Colon (tissue), 2 donors: ENCODE measurements around the gene GRM4.

Source experiments
- FAIRE-seq: peaks from 2 replicates; lab custom pipeline; 2012; peaks lifted over from hg19 to GRCh38; lab: Jason Lieb, UNC
- donor health status: control.
- donor health status: control.

GRM4 gene

GRCh38 chr6:33977606-33978411, 168.1 kb downstream of the GRM4 start:
- FAIRE-seq, result no peak

DNA sequence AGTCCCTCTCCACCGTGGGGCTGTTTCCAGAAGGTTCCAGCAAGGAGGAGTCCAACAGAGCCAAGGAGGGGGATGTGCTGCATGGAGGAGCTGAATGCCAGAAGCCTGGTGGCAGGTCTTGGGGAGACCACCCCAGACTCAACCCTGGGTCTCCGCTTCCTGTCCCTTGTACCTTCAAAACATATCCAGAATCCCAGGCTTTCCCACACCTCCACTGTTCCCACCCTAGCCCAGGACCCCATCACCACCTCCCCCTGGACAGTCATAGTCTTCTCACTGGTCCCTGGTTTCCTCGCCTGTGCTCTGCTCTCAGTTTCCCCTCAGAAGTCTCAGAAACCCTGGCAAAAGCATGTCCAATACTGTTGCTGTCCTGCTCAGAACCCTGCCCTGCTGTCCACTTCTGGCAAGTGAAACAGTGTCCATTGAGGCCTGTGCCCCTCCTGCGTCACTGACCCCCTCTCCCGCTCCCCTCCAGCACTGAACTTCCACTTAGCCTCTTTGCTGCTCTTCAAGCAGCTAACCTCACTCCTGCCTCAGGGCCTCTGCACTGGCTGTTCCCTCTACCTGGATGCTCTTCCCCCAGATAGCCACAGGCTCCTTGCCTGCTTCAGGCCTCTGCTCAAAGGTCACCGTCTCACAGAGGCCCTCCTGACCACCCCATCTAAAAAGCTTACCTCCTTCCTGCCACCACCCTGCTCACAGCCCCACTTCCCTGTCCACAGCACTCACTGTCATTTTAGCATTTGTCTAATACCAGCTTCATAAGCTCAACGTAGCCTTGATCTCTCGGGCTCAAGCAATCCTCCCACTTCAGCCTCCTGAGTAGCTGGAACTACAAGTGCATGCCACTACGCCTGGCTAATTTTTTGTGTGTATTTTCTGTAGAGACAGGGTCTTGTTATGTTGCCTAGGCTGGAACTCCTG, 169.2 kb downstream of the GRM4 start:
- FAIRE-seq, result no peak

GRCh38 chr6:33975661-33976436, 170.0 kb downstream of the GRM4 start:
- no peak for FAIRE-seq

DNA sequence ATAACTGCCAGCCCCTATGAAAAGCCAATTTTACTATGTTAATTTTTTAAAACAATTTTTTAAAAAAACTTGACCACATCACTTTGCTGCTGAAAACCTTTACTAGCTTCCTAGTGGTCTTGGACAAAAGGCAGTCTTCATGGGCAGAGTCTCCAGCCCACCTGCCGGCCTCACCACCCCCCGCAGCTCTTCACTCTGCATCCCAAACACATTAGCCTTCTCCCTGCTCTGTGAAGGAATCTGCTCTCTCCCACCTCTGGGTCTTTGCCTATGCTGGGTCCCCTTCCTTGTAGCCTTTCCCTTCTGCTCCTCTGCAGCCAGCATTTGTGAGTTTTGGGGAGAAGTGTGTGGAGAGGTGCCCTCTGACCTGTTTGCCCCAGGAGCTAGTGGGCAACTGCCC, 171.4 kb downstream of the GRM4 start:
- no peak for FAIRE-seq

DNA sequence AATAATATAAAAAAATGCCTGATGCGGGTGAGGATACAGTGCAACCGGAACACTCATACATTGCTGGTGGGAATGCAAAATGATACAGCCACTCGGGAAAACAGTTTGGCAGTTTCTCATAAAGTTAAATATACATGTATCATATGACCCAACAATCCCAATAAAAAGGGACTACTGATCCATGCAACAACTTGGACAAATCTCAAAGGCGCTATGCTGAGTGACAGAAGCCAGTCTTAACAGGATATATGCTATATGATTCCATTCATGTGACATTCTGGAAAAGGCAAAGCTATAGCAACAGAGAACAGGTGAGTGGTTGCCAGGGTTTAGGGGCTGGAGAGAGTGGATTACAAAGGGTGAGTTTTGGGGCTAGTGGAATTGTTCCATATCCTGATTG, 171.9 kb downstream of the GRM4 start:
- no peak for FAIRE-seq

- no peak for FAIRE-seq
Measured at GRCh38 chr6:33971580-33971979, 174.3 kb downstream of the GRM4 start.
